ENCODE data around the gene PBX3.

- TF ChIP-seq STAT1 (conservative IDR thresholded peaks at IDR 0.05) (no peak), NFYB (IDR thresholded peaks at IDR 0.05; ENCODE audit: insufficient read depth, low read depth, low read length) (no peak), ZBTB40 (IDR thresholded peaks at IDR 0.05; ENCODE audit: borderline replicate concordance) (no peak), SPI1 (IDR thresholded peaks at IDR 0.05; ENCODE audit: borderline replicate concordance, insufficient read depth, low read depth, low read length) (no peak), EGR1 (IDR thresholded peaks at IDR 0.05; ENCODE audit: borderline replicate concordance in 1 of 2, low read depth in 2 of 2, low read length in 2 of 2) (no peak), ZNF274 (IDR thresholded peaks at IDR 0.05; ENCODE audit: insufficient read depth, insufficient read length) (no peak)
Observed at GRCh38 chr9:125822160-125822559, 75.0 kb downstream of the PBX3 start.
